Measurements from ENCODE around the gene MORC3.
"Not testable (repeated sequence)": the region's sequence is repeated elsewhere in the genome, so short reads cannot be mapped to it uniquely, and the experiment has no call there.

The MORC3 gene

DNA sequence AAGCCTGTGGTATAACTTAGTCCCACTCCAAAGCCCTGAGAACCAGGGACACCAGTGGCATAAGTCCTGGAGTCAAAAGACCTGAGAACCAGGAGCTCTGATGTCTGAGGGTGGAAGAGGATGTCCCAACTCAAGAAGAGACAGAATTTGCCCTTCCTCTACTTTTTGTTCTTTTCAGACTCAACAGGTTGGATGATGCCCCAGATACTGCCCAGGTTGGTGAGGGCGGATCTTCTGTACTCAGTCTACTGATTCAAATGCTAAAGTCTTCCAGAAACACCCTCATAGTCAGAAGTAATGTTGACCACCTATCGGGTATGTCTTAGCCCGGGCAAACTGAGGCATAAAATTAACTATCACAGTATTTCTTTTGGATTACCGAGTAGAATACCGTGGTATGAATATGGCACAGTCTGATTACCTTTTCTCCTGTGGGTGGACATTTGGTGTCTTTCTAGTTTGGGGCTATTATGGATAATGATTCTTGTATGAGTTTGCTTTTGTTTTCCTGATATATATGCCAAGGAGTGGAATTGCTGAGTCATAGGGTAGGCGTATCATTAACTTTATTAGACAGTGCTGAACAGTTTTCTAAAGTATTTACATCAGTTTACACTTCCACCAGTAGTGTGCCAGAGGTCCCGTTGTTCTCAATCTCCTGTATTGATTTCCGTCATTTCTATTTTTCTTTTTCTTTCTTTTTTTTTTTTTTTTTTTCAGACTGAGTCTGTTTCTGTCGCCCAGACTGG, 62.0 kb downstream of the MORC3 start:
- Histone ChIP-seq H3K27me3 (replicated peaks) (no peaks in the 10 kb centered on the region), H3K36me3 (replicated peaks) (peaks cover 12% of the 10 kb centered on the region), H3K4me3 (ENCODE audit: low read depth, low read length) (no peak overlapping the region), H3K27ac (no peak overlapping the region)
- in situ Hi-C loops (cut with HindIII; ENCODE audit: low pct_ligation_motif_present, low sequenced_read_pairs), result no loop called here
- TF ChIP-seq, protein P1, sequence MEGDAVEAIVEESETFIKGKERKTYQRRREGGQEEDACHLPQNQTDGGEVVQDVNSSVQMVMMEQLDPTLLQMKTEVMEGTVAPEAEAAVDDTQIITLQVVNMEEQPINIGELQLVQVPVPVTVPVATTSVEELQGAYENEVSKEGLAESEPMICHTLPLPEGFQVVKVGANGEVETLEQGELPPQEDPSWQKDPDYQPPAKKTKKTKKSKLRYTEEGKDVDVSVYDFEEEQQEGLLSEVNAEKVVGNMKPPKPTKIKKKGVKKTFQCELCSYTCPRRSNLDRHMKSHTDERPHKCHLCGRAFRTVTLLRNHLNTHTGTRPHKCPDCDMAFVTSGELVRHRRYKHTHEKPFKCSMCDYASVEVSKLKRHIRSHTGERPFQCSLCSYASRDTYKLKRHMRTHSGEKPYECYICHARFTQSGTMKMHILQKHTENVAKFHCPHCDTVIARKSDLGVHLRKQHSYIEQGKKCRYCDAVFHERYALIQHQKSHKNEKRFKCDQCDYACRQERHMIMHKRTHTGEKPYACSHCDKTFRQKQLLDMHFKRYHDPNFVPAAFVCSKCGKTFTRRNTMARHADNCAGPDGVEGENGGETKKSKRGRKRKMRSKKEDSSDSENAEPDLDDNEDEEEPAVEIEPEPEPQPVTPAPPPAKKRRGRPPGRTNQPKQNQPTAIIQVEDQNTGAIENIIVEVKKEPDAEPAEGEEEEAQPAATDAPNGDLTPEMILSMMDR (IDR thresholded peaks at IDR 0.05; ENCODE audit: low read depth, low read length, missing control alignments), result no peak
- no peak for DNase-seq

DNA sequence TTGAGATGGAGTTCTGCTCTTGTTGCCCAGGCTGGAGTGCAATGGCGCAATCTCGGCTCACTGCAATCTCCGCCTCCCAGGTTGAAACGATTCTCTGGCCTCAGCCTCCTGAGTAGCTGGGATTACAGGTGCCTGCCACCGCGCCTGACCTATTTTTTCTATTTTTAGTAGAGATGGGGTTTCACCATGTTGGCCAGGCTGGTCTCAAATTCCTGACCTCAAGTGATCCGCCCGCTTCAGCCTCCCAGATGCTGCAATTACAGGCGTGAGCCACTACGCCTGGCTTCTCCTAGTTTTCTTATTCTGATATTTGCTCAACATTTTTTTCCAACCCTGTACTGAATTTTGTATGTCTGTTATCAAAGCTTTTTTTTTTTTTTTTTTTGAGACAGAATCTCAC, 62.7 kb downstream of the MORC3 start:
- H3K4me3 ChIP-seq (ENCODE audit: low read depth, low read length); H3K27me3 ChIP-seq (replicated peaks); DNase-seq; H3K27ac ChIP-seq; H3K36me3 ChIP-seq (replicated peaks); in situ Hi-C loops (cut with HindIII; ENCODE audit: low pct_ligation_motif_present, low sequenced_read_pairs): not testable (repeated sequence)

DNA sequence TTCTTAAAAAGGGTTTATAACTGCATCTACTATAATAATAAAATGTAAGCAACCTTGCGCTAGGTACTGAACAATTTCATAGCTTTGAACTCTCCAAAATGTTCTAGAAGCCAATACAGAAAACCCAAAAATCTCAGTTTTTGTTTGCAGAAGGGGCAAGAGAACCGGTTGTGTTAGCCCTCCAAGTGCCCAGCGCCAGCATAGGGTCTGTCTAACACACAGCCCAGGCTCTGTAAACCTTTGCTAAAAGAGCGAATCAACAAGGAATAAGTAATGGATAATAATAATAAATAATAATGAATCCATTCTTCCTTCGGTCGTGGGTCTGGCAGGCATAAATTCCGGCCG, 64.9 kb downstream of the MORC3 start:
- in situ Hi-C loops (cut with HindIII; ENCODE audit: low pct_ligation_motif_present, low sequenced_read_pairs), result no loop called here
- no peak for DNase-seq
- Histone ChIP-seq H3K36me3 (replicated peaks) (no peaks in the 10 kb centered on the region), H3K27me3 (replicated peaks) (no peaks in the 10 kb centered on the region), H3K4me3 (ENCODE audit: low read depth, low read length) (peak overlapping the region; percentile 60), H3K27ac (no peak overlapping the region)
- TF ChIP-seq, protein P1 (IDR thresholded peaks at IDR 0.05; ENCODE audit: low read depth, low read length, missing control alignments), result no peak

DNA sequence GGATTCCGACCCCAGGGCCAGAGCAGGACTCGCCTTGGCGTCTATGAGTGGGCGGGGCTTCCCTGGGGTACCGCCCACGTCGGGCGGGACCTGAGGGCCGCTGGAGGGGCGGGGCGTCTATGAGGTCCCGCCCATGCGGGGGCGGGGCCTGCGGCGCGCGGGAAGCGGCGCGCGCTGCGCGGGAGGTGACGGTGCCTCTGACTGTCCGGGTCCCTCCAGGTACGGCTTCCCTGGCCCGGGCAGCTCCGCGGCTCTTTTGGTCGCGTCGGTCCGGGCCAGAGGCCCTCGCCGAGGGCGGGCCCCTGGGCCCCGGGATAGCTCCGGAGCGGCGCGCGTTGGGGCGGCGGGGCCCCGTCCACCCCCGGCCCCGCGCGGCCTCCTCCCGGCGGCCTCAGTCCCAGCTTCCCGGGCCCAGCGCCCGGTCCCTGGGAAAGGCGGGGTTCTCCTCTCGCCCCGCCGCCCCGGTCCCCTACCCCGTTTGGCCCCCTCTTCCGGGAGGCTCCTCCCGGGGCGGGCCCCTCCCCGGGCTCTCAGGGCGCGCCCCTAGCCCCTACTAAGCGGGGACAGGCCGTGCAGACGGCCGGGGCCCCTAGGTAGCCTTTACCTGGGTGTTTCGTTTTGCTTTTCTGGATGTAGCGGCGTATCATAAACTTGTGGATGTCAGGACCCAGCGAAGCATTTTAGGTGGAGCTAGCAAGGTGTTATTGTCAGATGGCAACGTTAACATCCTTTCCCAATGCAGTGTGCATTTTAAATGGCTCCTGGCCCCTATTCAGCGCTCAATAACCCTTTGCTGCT, 65.4 kb downstream of the MORC3 start, which contains the start of gene CHAF1B:
CHAF1B (plus strand) TSS at position 160 of the 798 bp plus-strand sequence. CDS start 745 bp downstream, outside the sequence.
- H3K27me3 ChIP-seq (replicated peaks), result no peaks in the 10 kb centered on the region
- H3K27ac ChIP-seq, result no peak within 1 kb of the TSS
- in situ Hi-C loops (cut with HindIII; ENCODE audit: low pct_ligation_motif_present, low sequenced_read_pairs), result no loop called here
- DNase-seq, result peak; percentile 51
- TF ChIP-seq, protein P1 (IDR thresholded peaks at IDR 0.05; ENCODE audit: low read depth, low read length, missing control alignments), result no peak
- H3K36me3 ChIP-seq (replicated peaks), result no peaks in the 10 kb centered on the region
- H3K4me3 ChIP-seq (ENCODE audit: low read depth, low read length), result peak within 1 kb of the TSS; percentile 60

DNA sequence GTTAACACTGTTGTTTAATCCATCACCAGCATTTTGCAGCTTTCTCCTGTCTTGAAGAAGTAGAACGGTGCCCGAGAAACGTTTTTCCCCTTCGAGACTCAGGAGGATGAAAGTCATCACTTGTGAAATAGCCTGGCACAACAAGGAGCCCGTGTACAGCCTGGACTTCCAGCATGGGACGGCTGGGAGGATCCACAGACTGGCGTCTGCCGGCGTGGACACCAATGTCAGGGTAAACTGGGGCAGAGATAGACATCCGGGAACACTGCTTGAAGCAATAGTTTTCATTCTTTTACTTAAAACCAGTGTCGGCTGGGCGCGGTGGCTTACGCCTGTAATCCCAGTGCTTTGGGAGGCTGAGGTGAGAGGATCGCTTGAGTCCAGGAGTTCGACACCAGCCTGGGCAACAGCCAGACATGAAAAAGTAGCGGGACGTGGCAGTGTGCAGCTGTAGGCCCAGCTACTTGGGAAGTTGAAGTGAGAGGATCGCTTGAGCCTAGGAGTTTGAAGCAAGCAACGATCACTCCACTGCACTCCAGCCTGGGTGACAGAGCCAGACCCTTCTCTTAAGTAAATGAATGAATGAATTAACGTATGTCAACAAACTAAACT, 66.1 kb downstream of the MORC3 start:
- H3K4me3 ChIP-seq (ENCODE audit: low read depth, low read length), result peak overlapping the region; percentile 60
- DNase-seq, result no peak
- no peaks in the 10 kb centered on the region for H3K27me3 ChIP-seq (replicated peaks)
- in situ Hi-C loops (cut with HindIII; ENCODE audit: low pct_ligation_motif_present, low sequenced_read_pairs), result no loop called here
- no peak overlapping the region for H3K27ac ChIP-seq
- TF ChIP-seq, protein P1 (IDR thresholded peaks at IDR 0.05; ENCODE audit: low read depth, low read length, missing control alignments), result no peak
- H3K36me3 ChIP-seq (replicated peaks), result no peaks in the 10 kb centered on the region

DNA sequence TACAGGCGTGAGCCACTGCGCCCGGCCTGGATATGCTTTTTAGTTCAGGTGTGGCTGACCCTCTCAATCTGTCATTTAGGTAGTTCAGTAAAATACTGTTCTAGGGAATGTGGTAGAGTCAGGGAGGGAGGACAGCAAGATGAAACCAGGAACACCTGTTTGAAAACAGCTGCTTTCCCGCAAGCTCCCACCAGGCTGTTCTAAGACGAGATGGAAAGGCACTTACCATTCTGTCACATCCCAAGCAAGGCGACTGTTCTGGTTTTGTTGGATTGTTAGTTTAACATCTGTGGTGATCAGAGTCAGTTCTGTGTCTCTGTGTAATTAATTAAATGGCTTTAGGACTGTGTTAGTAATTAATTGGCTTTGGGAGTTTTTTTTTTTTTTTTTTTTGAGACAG, 68.1 kb downstream of the MORC3 start:
- in situ Hi-C loops (cut with HindIII; ENCODE audit: low pct_ligation_motif_present, low sequenced_read_pairs), result no loop called here
- Histone ChIP-seq H3K36me3 (replicated peaks) (no peaks in the 10 kb centered on the region), H3K27ac (no peak overlapping the region), H3K4me3 (ENCODE audit: low read depth, low read length) (no peak overlapping the region), H3K27me3 (replicated peaks) (no peaks in the 10 kb centered on the region)
- TF ChIP-seq, protein P1 (IDR thresholded peaks at IDR 0.05; ENCODE audit: low read depth, low read length, missing control alignments), result no peak
- no peak for DNase-seq

All from brain microvascular endothelial cell (primary cell).